ENCODE results near the gene TMED6.
A peak's percentile ranks its signal among the peaks of the same experiment; 100 is the strongest.

Gene TMED6

DNA sequence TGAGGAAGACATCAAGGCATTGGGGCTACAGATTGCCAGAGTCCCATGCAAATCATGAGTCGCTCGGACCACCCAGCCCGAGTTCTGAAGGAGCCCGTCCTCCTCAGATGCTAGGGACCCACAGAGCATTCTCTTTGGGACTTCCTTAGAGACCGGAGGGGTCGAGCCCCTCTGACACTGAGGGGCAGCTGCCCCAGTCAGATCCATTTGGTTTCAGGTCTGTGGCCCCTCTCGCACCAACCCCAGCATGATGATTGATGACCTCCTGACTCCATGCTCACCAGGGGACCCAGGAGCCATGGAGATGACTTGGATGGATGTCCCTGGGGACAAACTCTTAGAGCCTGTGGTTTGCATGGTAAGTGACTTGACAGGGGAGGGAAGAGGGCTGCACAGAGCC is 29.2 kb downstream of the TMED6 start:
- DNase-seq, result no peak

DNA sequence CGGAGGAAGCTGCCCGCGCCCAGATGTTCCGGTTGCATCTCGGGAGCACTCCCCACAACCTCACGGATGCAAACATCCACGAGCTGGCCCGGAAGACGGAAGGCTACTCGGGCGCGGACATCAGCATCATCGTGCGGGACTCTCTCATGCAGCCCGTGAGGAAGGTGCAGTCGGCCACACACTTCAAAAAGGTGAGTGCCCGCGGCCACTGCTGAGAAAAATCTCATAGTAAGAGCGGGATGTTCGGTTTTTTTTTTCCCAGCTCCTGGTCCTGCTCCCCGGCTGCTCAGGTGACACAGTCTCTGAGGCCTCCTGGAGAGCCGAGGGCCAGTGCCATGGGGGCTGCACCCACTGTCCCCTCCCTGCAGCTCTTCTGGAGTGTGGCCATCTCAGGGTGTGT is 30.5 kb downstream of the TMED6 start:
- DNase-seq, result no peak

DNA sequence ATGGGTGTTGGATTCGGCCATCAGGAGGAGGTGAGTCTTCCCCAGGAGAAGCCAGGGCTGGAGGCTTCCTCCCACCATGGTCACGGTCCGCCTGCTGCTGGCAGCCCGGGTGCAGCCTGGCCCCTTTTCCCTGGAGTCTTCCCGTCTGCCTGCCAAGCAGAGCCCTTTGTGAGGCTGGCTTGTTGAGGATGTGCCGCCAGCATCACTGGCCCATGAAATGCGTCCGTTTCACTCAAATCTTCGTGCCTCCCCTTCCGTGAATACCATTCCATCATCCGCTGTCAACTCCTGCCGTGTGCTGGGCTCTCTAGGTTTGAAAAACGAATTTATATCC is 30.9 kb downstream of the TMED6 start:
- no peak for DNase-seq

DNA sequence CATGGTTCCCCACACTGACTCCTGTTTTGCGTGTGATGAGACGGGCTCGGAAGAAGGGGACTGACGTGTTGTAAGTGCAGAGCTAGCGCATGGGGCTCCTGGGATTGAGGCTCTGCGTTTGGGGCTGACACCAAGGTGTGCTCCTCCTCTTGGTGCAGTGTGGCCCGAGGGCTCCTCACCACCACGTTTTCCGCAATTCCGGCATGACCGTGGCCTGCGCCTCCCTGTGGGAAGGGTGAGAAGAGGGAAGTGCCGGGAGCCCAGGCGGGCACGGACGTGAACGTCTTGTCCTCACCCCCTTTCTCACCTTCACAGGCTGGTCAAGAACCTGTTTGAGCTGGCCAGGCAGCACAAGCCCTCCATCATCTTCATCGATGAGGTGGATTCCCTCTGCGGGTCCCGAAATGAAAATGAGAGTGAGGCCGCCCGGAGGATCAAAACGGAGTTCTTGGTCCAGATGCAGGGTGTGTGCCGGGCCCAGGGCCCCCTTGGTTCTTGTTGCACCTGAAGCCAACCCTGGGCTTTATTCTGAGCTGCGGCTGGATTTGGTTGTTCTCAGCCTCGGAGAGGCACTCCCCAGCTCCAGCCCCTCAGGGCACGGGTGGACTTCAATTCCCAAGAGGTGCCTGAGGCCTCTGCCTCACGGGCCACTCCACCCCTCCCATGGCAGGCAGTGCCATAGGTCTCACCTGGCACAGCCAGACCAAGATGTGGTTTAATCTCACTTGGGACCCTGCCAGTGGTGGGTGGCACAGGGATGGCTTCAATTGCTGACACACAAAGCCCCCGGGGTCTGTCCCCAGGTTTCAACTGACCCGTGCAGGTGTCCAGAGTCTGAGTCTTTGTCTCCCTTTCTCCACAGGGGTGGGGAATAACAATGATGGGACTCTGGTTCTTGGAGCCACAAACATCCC is 31.5 kb downstream of the TMED6 start:
- no peak for DNase-seq

DNA sequence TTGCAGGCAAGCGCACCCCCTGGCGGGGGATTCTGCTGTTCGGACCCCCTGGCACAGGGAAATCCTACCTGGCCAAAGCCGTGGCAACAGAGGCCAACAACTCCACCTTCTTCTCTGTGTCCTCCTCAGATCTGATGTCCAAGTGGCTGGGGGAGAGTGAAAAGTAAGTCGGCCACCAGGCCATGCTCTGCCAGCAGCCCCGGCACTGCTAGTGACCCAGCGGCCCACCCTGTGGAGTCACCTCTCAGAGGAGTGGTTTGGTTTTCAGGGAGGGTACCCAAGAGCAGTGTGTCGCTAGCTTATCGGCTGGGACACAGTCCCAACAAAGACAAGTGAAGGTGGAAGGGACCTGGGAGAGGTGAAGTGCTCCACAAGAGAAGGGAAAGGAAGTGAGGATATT is 32.2 kb downstream of the TMED6 start:
- DNase-seq, result no peak

DNA sequence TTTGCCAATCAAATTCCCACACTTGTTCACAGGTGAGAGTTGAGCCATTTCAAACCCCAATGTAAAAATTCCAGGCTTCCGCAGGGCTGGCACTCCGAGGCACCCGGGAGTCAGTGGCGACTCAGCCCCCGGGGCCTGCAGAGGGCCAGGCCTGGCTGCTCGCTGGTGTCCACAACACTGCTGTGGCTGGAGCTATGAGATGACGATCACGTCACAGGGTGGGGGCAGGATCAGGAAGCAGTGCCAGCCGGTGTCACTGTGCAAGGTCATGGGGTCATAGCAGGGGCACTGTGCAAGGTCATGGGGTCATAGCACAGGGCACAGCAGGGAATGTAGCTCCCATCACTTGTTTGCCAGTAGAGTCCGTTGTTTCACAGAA is 32.7 kb downstream of the TMED6 start:
- no peak for DNase-seq

DNA sequence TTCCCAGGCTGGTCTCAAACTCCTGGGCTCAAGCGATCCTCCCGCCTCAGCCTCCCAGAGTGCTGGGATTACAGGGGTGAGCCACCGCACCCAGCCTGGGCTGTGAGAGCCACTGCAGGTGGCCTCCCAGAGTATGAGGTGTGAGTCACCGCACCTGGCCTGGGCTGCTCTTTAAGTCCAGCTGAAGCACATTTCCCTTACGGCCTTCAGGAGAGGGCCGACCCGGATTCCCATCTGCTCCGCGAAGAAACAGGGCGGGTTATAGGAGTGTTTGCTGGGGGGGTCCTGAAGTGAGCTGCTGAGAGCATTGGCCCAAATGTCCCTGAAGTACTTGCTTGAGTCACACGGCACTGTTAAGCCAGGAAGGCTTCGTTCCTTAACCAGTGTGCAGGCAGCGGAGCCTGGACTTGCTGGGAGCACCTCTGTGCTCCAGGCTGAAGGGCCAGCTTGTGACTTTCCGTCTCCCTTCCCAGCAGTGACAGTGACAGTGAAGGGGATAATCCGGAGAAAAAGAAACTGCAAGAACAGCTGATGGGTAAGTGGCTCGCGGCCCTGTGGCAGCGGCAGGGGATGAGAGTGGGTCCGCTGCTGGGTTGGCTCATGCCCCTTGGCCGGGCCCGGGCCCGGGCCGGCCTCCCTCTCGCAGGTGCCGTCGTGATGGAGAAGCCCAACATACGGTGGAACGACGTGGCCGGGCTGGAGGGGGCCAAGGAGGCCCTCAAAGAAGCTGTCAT is 33.2 kb downstream of the TMED6 start:
- no peak for DNase-seq

DNA sequence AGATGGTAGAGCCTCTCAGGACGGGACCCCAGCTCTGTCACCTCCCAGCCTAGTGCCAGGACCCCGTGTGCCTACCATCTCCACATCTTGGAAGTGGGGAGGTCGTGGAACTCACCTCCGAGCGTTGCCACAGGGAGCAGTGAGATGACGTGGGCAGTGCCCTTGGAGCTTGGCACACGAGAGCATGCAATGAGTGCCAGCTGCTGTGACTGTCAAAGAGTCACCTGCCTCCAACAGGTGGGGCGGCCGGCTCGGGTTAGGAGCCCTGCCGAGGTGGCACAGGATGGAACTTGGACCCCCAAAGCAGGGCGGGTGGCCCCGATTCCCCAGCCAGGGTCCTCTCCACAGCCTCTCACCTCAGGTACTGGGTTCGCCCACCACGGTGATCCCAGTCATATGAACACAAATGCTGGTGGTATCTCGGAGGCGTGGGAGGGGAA is 35.0 kb downstream of the TMED6 start:
- no peak for DNase-seq

DNA sequence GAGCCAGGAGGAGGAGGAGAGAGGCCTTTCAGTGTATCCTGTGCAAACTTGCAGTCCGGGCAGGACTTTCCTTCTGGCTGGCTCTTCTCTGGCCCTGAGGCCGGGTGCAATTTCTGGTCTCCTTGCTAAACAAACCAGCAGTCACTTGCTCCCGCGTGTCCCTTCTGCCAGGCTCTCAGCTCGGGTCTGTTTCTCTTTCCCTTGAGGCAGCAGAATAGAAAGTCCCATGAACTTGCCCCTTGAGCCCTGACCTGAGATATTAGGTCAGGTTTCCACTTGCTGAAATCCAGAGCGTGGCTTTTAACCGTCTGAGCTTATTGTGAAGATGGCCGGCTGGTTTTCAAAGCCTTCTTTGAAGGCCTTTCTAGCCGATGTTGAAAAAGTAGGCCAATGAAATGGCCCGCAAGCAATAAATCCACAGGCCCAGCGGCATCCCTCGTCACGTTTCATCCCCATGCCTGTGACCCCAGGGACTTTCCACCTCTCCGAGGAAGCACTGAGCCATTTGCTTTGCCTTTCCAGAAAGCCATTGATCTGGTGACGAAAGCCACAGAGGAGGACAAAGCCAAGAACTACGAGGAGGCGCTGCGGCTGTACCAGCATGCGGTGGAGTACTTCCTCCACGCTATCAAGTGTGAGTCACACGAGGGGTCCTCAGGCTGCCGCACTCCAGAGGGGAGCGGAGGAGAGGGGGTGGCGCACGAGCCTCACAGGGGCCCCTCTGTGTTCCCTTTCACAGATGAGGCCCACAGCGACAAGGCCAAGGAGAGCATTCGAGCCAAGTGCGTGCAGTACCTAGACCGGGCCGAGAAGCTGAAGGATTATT is 35.9 kb downstream of the TMED6 start:
- no peak for DNase-seq

DNA sequence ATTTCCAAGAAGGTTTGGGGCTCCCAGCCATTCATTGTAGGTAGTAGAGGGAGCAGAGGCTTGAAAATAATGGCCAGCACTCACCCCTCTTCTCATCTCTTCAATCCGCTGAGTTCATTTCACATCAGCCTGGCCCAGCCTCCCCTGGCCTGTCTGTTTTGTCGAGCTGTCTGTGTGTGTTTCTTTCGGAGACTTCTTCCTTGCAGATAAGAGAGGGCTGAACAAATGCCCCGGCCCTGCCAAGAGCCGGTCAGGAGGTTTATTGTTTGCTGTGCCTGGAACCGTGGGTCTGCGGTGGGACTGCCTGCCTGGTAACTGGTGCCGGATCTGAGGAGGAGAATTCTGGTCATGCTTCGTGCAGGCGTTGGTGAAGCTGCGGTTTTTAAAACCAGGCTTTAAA is 37.1 kb downstream of the TMED6 start:
- DNase-seq, result no peak

DNA sequence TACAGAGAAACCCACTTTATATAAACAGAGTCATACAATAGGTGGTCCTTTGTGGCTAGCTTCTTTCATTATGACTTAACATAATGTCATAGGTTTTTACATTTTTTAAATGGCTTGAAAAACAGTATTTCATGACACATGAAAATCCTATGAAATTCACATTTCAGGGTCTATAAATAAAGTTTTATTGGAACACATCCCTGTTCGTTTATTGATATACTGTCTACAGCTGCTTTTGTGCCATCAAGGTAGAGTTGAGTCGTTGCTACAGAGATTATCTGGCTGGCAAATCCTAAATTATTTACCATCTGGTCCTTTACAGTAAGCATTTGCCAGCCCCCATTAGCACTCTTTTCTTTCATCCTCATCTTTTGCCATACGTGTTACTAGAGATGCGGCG is 38.1 kb downstream of the TMED6 start:
- DNase-seq, result no peak

DNA sequence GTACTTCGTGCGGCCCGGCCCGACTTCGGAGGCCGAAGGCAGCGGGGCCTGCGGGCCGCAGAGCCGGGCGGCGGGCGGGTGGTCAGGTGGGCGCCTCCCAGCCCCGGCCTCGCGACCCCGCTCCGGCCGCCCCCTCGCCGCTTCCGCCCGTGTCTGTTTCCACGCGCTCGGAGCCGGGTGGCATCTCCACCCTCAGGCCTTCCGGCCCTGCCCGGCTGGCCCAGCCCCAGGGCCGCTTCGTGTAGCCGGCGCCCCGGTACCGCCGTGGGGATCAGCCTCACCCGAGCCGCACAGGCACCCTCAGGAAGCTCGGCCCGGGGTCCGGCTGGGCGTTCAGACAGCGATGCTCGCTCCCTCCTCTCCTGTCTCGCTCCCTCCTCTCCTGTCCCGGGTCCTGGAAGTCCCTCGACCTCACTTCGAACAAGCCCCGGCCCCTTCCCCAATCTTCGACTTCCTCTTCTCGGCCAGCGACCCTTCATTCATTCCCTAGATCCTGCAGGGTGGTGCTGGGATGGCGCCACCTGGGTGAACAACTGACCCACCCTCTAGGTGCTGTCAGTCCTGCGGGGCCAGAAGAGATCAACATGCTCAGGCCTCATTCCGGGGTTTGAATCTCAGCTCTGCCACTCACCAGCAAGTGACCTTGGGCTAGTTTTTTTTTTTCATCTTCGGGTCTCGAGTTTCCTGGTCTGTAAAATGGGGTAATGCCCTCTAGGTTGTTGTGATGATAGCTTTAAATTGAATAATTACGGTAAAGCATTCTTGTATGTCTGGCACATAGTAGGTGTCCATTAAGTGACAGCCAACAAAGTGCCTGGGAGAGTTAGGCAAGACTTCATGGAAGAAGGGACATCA is 39.8 kb downstream of the TMED6 start:
- DNase-seq, result peak; percentile 40

DNA sequence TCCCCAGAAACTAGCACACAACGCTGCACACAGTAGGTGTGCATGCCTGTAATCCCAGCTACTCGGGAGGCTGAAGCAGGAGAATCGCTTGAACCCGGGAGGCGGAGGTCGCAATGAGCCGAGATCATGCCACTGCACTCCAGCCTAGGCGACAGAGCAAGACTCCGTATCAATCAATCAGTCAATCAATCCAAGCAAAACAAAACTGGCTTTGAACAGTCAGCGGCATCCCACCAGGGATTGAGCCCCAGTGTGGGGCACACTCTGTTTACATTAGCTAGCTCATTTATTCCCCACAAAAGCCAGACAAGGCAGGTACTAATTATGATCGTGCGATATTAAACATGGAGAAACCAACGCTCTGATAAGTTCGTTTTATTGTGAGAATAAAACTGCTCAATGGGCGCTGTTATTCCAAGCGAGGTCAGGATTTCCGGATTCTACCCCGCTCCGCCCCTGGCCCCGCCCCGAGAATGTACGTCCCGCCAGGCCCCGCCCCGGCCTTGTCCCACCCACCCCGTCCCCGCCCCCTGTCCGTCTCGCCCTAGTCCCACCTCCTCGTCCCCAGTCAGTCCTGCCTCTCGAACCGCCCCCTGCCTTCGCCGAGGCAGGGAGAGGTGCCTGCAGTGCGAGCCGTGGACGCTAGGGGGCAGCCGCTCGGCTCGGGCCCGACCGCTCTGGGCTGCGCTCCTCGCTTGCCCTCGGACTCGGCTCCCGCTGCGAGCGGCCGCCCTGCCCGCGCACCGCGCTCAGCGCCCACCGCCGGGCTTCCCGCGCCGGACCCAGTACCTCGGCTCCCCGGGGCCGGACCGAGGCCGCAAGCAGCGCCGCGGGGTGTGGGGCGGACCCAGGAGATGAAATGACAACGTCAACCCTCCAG is 40.7 kb downstream of the TMED6 start, which contains the start of gene VPS4A:
Gene VPS4A (plus strand): TSS at position 698 of the 880 bp plus-strand sequence. CDS start 162 bp downstream, at position 860.
- DNase-seq, result peak; percentile 98

DNA sequence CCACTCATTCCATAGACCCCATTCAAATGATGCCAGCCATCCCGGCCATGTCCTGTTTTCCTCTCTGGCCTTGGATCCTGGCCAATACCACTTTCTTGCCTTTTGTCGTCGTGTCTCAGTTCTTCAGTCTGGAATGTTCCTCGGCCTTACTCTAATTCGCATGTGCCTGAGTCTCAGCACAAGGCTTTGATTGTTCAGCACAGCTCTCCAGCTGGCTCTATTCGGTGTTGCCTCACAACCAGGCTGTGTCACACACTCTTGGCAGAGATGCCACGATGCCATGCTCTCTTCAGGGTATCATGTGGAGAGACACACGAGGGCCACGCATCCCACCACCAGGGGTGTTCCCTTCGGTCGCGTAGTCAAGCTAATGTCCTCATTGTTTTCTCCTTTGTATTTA is 42.3 kb downstream of the TMED6 start:
- no peak for DNase-seq

DNA sequence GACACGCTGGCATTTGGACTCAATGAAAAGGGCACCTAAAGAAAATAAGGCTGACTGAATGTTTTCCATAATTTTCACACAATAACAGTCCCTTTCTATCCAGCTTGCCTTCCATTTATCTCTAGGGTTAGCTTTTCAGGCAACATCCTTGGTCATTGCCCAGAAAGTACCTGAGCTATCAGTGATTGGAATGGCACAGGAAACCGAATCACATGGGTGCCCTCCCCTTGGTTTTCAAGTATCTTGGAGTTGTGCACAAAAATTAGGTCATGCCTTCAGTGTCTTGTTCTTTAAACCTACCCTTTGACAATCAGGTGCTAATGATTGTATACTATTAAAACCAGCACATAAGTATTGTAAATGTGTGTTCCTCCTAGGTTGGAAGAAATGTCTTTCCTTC is 43.7 kb downstream of the TMED6 start:
- DNase-seq, result no peak

DNA sequence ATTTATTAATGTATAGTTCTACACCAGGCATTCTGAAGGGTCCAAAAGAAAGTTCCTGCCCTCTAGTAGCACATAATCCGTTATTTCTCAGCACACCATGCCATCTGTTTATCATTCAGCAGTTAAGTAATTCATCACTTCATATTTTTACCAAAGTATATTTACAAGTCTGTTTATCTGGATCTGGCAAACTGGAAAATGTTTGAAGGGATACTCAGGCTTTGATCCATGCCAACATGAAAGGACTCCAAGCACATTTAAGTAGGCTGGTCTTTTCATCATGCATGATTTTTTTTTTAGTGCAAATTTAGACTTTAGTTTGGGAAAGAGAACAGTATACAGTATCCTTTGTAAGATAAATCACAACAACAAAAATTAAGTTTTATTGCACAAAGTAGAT is 44.5 kb downstream of the TMED6 start:
- no peak for DNase-seq

DNA sequence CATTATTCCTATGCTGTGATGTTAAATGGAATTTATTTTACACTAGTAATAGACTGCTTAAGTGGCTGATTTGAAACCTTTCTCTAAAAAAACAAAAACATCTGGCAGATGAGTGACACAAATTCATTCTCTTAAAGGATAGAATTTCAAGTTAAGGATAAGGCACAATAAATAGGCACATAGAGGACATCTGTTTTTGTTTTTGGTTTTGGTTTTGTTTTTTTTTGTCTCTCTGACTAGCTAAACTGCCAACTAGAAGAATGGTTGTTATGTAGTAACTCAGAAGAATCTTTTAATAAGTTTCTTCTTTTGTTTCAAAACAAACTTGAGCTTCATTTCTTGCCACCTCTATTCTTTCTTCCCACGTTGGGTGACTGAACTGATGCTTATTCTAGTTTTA is 45.6 kb downstream of the TMED6 start:
- no peak for DNase-seq

DNA sequence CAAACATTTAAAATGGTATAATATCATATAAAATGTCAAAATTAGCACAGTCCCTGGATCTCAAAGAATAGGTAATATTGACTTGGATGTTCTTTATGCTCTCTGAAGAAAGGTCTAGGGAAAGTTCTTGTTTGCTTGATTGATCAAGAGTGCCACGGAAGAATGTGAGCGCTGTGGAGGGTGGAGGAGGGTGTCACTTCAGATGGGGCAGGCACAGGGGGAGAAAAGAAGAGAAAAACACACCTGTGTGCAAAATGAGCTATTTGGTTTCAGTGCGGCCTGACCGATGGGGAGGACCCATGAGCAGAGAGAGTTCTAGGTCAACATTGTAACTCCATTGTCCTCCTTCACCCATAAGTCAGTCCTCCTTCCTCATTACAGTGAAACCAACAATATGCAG is 49.3 kb downstream of the TMED6 start:
- no peak for DNase-seq

DNA sequence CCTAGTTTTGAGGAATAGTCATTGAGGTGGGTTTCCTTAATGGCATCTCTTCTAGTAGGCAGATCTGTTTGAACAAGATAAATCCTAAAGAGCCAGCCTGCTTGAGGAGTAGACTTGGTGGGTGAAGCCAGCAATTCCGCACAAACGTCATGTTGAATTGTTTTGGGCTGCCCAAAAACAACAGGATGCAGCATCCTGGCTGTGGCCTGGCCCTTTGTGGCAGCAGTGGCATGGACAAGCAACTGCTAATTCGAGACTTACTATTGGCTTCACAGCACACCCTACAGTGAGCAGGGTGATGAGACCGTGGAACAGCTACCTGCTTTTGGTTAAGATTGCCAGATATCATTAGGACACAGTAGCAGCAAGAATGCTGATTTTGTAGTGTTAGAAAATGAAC is 49.7 kb downstream of the TMED6 start:
- no peak for DNase-seq

DNA sequence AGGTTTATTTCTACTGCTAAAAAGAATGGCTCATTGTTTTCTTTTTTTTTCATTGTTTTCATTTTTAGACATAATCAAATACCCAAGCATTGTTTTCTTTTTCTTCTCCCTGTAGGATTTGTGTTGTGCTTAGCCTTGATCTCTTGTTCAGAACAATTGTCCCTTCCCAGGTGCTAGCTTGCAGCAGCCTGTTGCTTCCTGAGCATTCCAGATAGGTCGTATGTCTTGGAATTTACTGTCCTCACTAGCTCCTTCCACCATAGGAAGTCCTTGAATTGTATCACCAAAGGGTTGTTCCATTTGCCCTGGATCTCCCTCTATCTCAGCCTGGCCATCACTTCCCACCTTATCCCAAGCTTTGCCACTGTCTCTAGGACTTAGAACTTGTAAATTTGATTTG is 50.4 kb downstream of the TMED6 start:
- DNase-seq, result no peak

DNA sequence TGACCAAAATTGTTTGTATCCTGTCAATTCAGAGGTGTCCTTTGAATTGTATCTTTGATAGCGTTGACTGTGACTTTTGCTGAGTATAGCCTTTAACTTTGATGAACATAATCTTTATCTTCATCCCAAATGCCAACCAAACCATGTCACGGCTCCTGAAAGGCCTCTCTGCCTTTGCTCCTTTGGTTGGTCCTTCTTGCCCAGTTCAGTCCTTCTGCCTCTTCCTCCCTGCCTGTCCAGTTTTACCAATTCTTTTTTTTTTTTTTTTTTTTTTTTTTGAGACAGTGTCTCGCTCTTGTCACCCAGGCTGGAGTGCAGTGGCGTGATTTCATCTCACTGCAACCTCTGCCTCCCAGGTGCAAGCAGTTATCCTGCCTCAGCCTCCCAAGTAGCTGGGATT is 53.3 kb downstream of the TMED6 start:
- no peak for DNase-seq

Data from CD4-positive, alpha-beta T cell treated with Interleukin-17A for 1 hour (primary cell).